Calu3 (cell line): ENCODE data around the gene ANKRD30A. TPM values are rescaled to one million over a fixed set of nuclear protein-coding genes. Genes with fewer than 3 reads are reported as not detected.

Source experiments
- BruUV-seq: library from RNA; stranded (reverse); fragments of 400-500 nt; replicated peaks from 2 replicates; lab custom pipeline; 2021; lab: Mats Ljungman, UMichigan
- CTCF ChIA-PET: fragments of 300-600 bp; sonication (Branson Sonifier 250); formaldehyde crosslinking; loops from one replicate; lab custom pipeline; 2022; ENCODE audit warnings: antibody characterized with exemption; lab: Charles Lee
- DNase-seq: peaks from one replicate; pipeline ENCODE4 v3.0.0; 2022
- H3K27ac Mint-ChIP-seq: one replicate; pipeline ENCODE4 v1.8.0; 2022; ENCODE audit warnings: mixed read lengths; ENCODE audit not compliant: unreplicated experiment
- H3K27me3 Mint-ChIP-seq: one replicate; pipeline ENCODE4 v1.8.0; 2022; ENCODE audit warnings: mixed read lengths; ENCODE audit not compliant: unreplicated experiment
- H3K36me3 Mint-ChIP-seq: one replicate; pipeline ENCODE4 v1.8.0; 2022; ENCODE audit warnings: mild to moderate bottlenecking, moderate library complexity, mixed read lengths; ENCODE audit not compliant: insufficient read depth, unreplicated experiment
- H3K4me1 Mint-ChIP-seq: one replicate; pipeline ENCODE4 v1.8.0; 2022; ENCODE audit warnings: mild to moderate bottlenecking, low read depth, mixed read lengths; ENCODE audit not compliant: unreplicated experiment
- H3K4me3 Mint-ChIP-seq: one replicate; pipeline ENCODE4 v1.8.0; 2022; ENCODE audit warnings: mild to moderate bottlenecking, low read depth, moderate library complexity, mixed read lengths; ENCODE audit not compliant: unreplicated experiment
- H3K9me3 Mint-ChIP-seq: one replicate; pipeline ENCODE4 v1.8.0; 2022; ENCODE audit warnings: low read depth, mixed read lengths; ENCODE audit not compliant: unreplicated experiment
- intact Hi-C: fragments of 100-400 bp; cut with micrococcal nuclease; formaldehyde crosslinking; loops from one replicate; pipeline ENCODE4 v1.10.0; 2022; ENCODE audit not compliant: unreplicated experiment
- total RNA-seq: library from RNA; stranded (reverse); gene quantifications from 2 replicates; pipeline ENCODE4 v1.2.3, GENCODE V29; 2022
- TF ChIP-seq, protein P1 (sequence below): fragments of 200-600 bp; IDR thresholded peaks from one replicate; pipeline ENCODE4 v1.8.0; 2022; ENCODE audit warnings: antibody characterized with exemption; ENCODE audit not compliant: unreplicated experiment

The ANKRD30A gene
- total RNA-seq, 1 experiment from 2014 or later, result not detected

DNA sequence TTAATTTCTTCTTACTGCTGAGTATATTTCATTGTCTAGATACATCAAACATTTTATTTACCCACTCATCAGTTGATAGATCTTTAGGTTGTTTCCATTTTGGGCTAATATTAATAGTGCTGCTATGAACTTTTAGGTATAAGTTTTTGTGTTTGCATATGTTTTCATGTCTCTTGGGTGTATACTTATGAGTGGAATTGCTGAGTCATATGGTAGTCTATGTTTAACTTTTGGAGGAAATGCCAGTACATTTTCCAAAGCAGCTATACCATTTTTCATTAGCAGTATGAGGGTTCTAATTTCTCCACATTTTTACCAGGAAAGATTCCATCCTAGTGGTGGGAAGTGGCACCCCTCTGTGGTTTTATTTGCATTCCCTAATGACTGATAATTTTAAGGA is 101.1 kb downstream of the ANKRD30A start:
- Mint-ChIP-seq H3K36me3 (no peaks in the 10 kb centered on the region), H3K4me1 (peaks cover 9% of the 10 kb centered on the region), H3K27ac (no peak overlapping the region), H3K4me3 (no peak overlapping the region), H3K27me3 (no peaks in the 10 kb centered on the region), H3K9me3 (no peaks in the 10 kb centered on the region)
- no peak for DNase-seq
- BruUV-seq, result no TSS peak
- CTCF ChIA-PET, result no interaction called here
- TF ChIP-seq, protein P1, sequence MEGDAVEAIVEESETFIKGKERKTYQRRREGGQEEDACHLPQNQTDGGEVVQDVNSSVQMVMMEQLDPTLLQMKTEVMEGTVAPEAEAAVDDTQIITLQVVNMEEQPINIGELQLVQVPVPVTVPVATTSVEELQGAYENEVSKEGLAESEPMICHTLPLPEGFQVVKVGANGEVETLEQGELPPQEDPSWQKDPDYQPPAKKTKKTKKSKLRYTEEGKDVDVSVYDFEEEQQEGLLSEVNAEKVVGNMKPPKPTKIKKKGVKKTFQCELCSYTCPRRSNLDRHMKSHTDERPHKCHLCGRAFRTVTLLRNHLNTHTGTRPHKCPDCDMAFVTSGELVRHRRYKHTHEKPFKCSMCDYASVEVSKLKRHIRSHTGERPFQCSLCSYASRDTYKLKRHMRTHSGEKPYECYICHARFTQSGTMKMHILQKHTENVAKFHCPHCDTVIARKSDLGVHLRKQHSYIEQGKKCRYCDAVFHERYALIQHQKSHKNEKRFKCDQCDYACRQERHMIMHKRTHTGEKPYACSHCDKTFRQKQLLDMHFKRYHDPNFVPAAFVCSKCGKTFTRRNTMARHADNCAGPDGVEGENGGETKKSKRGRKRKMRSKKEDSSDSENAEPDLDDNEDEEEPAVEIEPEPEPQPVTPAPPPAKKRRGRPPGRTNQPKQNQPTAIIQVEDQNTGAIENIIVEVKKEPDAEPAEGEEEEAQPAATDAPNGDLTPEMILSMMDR, result no peak
- intact Hi-C loops, result no loop called here

DNA sequence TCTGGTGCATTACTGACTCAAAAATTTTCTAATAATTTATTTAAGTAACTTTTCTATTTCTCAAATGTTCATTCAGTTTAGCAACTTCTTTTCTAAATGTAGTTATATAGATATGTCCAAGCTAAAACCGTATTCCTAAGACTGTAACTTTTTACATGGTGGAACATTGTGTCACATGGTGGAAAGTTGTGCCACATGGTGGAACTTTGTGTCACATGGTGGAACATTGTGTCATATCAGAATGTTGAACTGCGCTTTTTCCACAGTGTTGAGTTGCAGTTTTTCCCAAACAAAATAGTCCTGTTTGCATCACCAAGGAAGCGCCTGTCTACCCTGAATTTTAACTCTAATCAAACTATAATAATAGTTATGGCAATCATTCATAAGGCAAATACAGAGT is 109.3 kb downstream of the ANKRD30A start:
- Mint-ChIP-seq H3K9me3 (no peaks in the 10 kb centered on the region), H3K4me1 (no peaks in the 10 kb centered on the region), H3K36me3 (no peaks in the 10 kb centered on the region), H3K4me3 (no peak overlapping the region), H3K27me3 (no peaks in the 10 kb centered on the region), H3K27ac (no peak overlapping the region)
- DNase-seq, result no peak
- intact Hi-C loops, result no loop called here
- BruUV-seq, result no TSS peak
- CTCF ChIA-PET, result no interaction called here
- TF ChIP-seq, protein P1, result no peak

DNA sequence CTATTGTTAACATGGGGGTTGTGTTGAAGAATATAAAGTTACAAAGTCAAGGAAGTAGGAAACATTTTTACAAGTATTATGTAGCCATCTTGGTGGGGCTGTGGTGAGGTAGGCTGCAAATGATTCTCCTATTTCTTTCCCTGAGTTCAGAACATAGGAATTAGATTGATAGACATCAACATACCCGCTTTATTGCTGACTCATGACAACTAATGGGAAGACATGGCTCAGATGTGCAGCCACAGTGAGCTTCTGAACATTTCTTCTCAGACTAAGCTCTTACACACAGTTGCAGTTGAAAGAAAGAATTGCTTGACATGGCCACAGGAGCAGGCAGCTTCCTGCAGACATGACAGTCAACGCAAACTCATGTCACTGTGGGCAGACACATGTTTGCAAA is 110.7 kb downstream of the ANKRD30A start:
- Mint-ChIP-seq H3K4me3 (no peak overlapping the region), H3K27ac (no peak overlapping the region), H3K9me3 (peaks cover 3% of the 10 kb centered on the region), H3K4me1 (no peaks in the 10 kb centered on the region), H3K27me3 (no peaks in the 10 kb centered on the region), H3K36me3 (no peaks in the 10 kb centered on the region)
- no peak for DNase-seq
- TF ChIP-seq, protein P1, result no peak
- intact Hi-C loops, result no loop called here
- CTCF ChIA-PET, result no interaction called here
- no TSS peak for BruUV-seq

DNA sequence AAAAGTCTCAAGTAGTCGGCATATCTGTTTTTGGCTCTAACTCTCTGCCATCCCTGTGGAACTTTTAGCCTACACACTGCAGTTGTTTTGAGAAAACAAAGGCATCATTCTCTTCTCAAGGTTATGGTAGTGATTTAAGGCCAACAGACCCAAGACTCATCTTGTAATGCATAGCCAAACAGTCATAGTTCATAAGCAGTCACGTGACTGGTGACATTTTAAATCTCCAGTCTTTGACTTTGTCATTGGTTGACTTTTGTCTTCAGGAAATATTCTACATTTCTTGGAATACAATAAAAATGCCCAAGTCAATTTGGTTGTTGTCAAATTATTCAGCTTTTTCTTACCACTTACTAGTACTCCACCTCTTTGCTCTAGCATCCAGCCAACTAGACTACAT is 114.8 kb downstream of the ANKRD30A start:
- Mint-ChIP-seq H3K27me3 (no peaks in the 10 kb centered on the region), H3K27ac (no peak overlapping the region), H3K9me3 (peaks cover 3% of the 10 kb centered on the region), H3K36me3 (no peaks in the 10 kb centered on the region), H3K4me1 (no peaks in the 10 kb centered on the region), H3K4me3 (no peak overlapping the region)
- BruUV-seq, result no TSS peak
- TF ChIP-seq, protein P1, result no peak
- no peak for DNase-seq
- intact Hi-C loops, result no loop called here
- CTCF ChIA-PET, result no interaction called here
